ENCODE data around the gene GUK1.

The GUK1 gene

GRCh38 chr1:228131766-228132165, 8.3 kb upstream of the GUK1 start:
- DNase-seq (ENCODE audit: low read depth in 2 of 2): no peak

DNA sequence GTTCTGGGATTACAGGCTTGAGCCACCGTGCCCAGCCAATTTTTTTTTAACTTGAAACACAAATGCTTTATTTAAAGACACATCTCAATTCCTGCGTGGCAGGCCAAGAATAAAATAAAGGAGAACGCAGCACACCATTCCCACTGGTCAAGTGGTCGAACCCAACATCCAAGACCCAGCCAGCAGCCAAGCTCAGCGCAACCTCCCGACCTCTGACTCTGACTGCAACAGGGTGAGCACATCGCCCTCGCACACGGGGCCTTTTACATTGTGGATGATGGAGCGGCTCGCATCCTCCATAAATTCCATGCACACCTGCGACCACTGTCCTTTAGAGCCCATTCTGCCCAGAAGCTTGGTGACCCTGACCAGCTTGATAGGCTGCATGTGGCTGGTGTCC, 5.5 kb upstream of the GUK1 start:
- DNase-seq (ENCODE audit: low read depth in 2 of 2): no peak

GRCh38 chr1:228136901-228137300, 3.2 kb upstream of the GUK1 start:
- no peak for DNase-seq (ENCODE audit: low read depth in 2 of 2)

GRCh38 chr1:228139406-228139930, 611 bp upstream of the GUK1 start:
- DNase-seq (ENCODE audit: low read depth in 2 of 2): no peak

- DNase-seq (ENCODE audit: low read depth in 2 of 2): no peak
Observed at GRCh38 chr1:228140724-228141225, 696 bp downstream of the GUK1 start.

GRCh38 chr1:228141226-228142044, 1.4 kb downstream of the GUK1 start:
- DNase-seq (ENCODE audit: low read depth in 2 of 2): no peak

GRCh38 chr1:228142155-228142691, 2.1 kb downstream of the GUK1 start:
- no peak for DNase-seq (ENCODE audit: low read depth in 2 of 2)

DNA sequence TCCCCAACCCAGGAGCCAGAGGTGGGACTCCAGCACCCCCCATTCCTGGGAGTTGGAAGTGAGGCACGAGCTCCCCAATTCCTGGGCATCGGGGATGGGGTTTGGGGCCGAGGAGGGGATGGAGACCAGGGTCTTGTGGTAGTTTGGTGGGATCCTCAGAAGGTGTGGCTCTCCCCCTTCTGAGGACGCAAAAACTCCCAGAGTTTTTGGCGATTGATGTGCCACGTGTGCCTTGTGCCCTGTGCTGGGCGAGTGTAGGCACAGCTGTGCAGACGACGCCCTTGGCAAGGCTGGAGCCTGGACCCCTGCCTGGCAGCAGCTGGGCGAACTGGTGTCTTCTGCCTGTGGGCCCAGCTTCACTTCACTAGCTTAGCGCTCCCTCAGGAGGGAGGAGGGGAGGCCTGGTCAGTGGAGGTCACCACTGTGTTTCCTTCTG, 2.6 kb downstream of the GUK1 start:
- DNase-seq (ENCODE audit: low read depth in 2 of 2): no peak

- no peak for DNase-seq (ENCODE audit: low read depth in 2 of 2)
Observed at GRCh38 chr1:228143480-228144192, 3.6 kb downstream of the GUK1 start.

- no peak for DNase-seq (ENCODE audit: low read depth in 2 of 2)
Observed at GRCh38 chr1:228144193-228144992, 4.3 kb downstream of the GUK1 start.

GRCh38 chr1:228144993-228145343, 4.9 kb downstream of the GUK1 start:
- DNase-seq (ENCODE audit: low read depth in 2 of 2): no peak

DNA sequence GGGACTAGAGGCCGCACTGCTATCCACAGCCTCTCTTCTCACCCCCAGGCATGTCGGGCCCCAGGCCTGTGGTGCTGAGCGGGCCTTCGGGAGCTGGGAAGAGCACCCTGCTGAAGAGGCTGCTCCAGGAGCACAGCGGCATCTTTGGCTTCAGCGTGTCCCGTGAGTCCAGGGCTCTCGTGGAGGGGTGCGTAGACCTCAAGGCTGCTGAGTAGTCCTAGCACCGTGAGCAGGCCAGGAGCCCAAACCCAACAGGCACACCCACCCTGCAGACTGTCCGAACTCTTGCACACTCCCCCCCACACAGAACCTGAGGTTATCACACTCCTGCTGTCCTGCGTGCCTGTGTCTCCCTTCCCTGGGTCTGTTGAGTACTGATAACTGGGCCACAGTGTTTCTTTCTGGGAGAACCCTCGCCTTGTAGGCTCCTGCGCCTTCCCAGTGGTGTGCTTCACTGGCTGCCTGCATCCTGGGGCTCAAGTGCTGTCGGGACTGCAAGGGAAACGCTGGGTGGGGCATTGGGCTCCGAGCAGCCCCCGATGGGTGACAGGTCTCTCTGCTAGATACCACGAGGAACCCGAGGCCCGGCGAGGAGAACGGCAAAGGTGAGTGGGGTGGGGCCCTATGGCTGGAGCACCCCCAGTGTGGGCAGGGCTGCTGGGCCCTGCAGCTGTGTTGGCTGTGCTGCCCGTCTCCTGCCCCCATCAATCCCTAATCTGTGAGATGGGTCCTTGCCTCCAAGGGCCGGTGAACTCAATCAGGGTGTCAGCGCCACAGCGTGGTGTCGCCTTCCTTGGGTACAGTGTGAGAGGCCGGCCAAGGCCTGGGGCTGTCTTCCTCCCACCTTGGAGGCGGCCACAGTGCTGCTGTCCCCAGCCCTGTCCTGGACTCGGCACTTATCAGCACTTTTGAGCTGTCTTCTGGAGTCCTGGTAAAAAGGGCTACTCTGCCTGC, 5.7 kb downstream of the GUK1 start:
- DNase-seq (ENCODE audit: low read depth in 2 of 2): no peak

DNA sequence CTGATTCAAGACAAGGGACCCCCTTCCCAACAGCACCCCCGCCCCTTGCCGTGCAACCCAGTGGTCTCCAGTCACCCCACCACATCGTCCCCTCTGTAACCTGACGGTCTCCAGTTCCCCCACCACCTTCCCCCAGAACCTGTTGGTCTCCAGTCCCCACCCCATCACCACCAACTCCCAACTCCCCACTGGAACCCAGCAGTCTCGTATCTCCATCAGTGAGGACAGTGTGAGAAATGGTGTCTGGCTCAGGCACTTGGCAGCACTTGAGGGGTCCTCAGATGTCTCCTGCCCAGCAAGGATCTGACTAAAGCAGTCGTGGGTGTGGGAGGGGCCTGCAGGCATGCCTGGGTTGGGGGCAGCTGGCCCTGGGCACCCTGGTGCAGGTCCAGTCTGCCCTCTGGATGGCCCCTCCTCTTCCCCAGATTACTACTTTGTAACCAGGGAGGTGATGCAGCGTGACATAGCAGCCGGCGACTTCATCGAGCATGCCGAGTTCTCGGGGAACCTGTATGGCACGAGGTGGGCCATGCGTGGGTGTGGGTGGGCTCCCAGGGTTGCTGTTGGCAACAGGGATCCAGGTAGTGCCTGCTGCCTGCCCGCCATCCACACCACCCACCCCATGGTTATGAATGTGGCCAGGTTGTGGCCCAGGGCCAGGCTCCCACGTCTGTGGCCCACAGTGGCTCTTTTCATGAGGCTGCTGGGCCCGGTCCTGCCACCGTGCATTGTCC, 6.5 kb downstream of the GUK1 start:
- no peak for DNase-seq (ENCODE audit: low read depth in 2 of 2)

DNA sequence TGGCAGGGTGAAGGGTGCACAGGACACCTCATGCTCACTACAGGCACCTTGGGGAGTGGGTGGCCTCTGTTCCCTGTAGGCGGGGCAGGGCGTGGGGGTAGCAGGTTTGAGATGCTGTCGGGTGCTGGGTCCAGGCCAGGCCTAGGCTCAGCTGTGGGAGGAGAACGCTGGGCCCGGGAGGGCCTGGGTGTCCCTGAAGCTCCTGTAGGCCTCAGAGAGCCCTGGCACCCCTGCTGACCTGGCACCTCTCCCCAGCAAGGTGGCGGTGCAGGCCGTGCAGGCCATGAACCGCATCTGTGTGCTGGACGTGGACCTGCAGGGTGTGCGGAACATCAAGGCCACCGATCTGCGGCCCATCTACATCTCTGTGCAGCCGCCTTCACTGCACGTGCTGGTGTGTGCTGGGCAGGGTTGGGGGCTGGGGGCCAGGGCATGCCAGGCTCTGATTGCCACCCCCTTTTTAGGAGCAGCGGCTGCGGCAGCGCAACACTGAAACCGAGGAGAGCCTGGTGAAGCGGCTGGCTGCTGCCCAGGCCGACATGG, 7.1 kb downstream of the GUK1 start:
- DNase-seq (ENCODE audit: low read depth in 2 of 2): no peak

GRCh38 chr1:228147768-228148167, 7.7 kb downstream of the GUK1 start:
- no peak for DNase-seq (ENCODE audit: low read depth in 2 of 2)

- no peak for DNase-seq (ENCODE audit: low read depth in 2 of 2)
Observed at GRCh38 chr1:228148196-228148861, 8.2 kb downstream of the GUK1 start.

DNA sequence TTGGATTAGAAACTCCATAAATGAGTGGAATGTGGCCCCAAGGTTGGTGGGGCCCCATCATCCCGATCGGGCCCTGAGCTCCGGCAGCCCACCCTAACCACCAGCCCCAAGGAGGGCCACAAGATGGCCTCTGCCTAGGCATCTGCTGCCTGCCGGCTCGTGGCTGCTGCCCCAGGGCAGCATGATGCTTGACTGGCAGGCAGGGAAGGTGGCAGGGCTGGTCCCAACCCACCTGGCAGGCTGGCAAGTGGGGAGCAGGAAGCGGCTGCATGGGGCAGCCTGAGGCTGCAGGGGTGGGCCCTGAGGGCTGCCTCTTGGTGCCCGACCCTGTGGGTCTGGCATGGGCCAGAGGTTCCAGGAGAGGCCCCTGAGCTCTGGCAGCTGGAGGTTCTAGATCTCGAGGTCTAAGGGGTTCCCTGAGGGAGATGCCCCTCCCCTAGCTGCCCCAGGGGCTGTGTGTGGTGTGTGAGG, 8.9 kb downstream of the GUK1 start:
- no peak for DNase-seq (ENCODE audit: low read depth in 2 of 2)

DNA sequence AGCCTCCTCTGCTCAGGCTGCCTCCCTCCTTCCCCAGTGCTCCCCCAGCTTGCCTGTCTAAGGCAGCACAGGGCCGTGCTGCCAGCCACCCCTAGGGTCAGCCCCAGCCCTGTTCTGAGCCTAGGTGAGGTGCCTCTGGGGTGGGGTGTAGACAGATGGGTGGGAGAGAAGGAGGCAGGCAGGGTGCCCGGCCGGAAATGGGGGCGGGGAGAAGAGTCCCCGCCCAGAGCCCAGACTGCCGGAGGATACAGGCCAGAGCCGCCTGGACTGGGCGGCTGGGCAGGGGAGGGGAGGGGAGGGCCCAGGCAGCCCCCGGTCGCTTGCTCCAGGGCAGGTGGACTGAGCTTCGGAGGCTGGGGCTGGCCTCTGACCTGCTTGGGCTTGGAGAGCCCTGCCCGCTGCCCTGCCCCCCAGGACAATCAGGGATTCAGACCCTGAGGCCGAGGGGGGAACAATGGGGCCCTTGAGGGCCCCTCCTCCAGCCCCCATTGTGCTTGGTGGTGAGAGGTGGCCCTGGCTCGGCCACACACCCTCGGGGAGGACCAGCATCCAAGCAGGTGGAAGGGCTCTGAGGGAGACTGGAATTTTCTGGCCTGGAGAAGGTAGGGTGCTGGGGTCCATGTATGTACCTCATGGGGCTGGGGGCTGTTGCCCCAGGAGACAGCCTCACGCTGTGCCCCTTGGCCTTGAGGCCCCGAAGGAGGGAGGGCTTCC, 9.5 kb downstream of the GUK1 start, which contains the start of gene GJC2:
TSS of gene GJC2 (plus strand) at position 525 of the 714 bp plus-strand sequence. CDS start 7,829 bp downstream, outside the sequence.
- DNase-seq (ENCODE audit: low read depth in 2 of 2): no peak
